Upper lobe of right lung (tissue), 1 donor: ENCODE results near the gene ABCB1. TPM values are rescaled to one million over a fixed set of nuclear protein-coding genes. Genes with fewer than 3 reads are reported as not detected.
A peak's percentile ranks its signal among the peaks of the same experiment; 100 is the strongest.

ENCODE experiments used
- ATAC-seq: fragments of 200-7000 bp; cut with Tn5 transposase; one replicate; pipeline ENCODE4 v1.9.1; 2020; ENCODE audit warnings: mild to moderate bottlenecking, moderate library complexity
- DNase-seq: peaks from one replicate; pipeline ENCODE4 v3.0.0-alpha.2; 2020
- H3K27ac ChIP-seq: fragments of 200-600 bp; one replicate; pipeline ENCODE4 v1.8.0; 2022
- H3K27me3 ChIP-seq: fragments of 200-600 bp; one replicate; pipeline ENCODE4 v1.8.0; 2022; ENCODE audit warnings: mild to moderate bottlenecking
- H3K36me3 ChIP-seq: fragments of 200-600 bp; one replicate; pipeline ENCODE4 v1.8.0; 2022
- H3K4me1 ChIP-seq: fragments of 200-600 bp; one replicate; pipeline ENCODE4 v1.8.0; 2022
- H3K4me3 ChIP-seq: fragments of 200-600 bp; one replicate; pipeline ENCODE4 v1.8.0; 2022; ENCODE audit warnings: mild to moderate bottlenecking
- H3K9me3 ChIP-seq: fragments of 200-600 bp; one replicate; pipeline ENCODE4 v1.8.0; 2022
- CTCF ChIP-seq: fragments of 200-600 bp; IDR thresholded peaks from one replicate; pipeline ENCODE4 v1.8.0; 2022; ENCODE audit warnings: antibody characterized with exemption
- intact Hi-C: fragments of 100-400 bp; cut with DNase I; formaldehyde crosslinking; loops from one replicate; pipeline ENCODE4 v1.11.0; 2022
- total RNA-seq: library from RNA; stranded (reverse); fragmentation: NEBNext Ultra II Directional; extraction: Animal tissue kit (Norgen Biotek cat#: 25700); gene quantifications from one replicate; pipeline ENCODE4 v1.2.1, GENCODE V29; 2021
- donor health status: DM: no; HTN: yes; CAD: no; lungs with severe emphysema.

The ABCB1 gene
- total RNA-seq, 1 donor from 2014 or later = 7.5 TPM

GRCh38 chr7:87506246-87507180 is 94.2 kb downstream of the ABCB1 start:
- ATAC-seq (no peak), DNase-seq (no peak)
- no peak overlapping the region for H3K4me3 ChIP-seq
- H3K4me1 ChIP-seq = no peaks in the 10 kb centered on the region
- no peaks in the 10 kb centered on the region for H3K36me3 ChIP-seq
- no peak overlapping the region for H3K27ac ChIP-seq
- no peaks in the 10 kb centered on the region for H3K27me3 ChIP-seq
- intact Hi-C loops = no loop called here
- TF ChIP-seq CTCF = peak; percentile 28
- no peaks in the 10 kb centered on the region for H3K9me3 ChIP-seq

- H3K9me3 ChIP-seq = no peaks in the 10 kb centered on the region
- H3K4me1 ChIP-seq = no peaks in the 10 kb centered on the region
- no peak overlapping the region for H3K27ac ChIP-seq
- no peak overlapping the region for H3K4me3 ChIP-seq
- intact Hi-C loops = no loop called here
- no peak for TF ChIP-seq CTCF
- H3K36me3 ChIP-seq = no peaks in the 10 kb centered on the region
- ATAC-seq = no peak
- H3K27me3 ChIP-seq = no peaks in the 10 kb centered on the region
- DNase-seq = no peak
Measured at GRCh38 chr7:87505557-87506245, 95.0 kb downstream of the ABCB1 start.

- TF ChIP-seq CTCF = no peak
- Histone ChIP-seq H3K27me3 (no peaks in the 10 kb centered on the region), H3K27ac (no peak overlapping the region), H3K9me3 (no peaks in the 10 kb centered on the region), H3K4me1 (no peaks in the 10 kb centered on the region), H3K4me3 (no peak overlapping the region), H3K36me3 (no peaks in the 10 kb centered on the region)
- intact Hi-C loops = no loop called here
- DNase-seq = no peak
- ATAC-seq = no peak
Measured at GRCh38 chr7:87505122-87505521, 95.6 kb downstream of the ABCB1 start.

GRCh38 chr7:87499494-87499893 is 101.2 kb downstream of the ABCB1 start:
- TF ChIP-seq CTCF = no peak
- H3K9me3 ChIP-seq = no peaks in the 10 kb centered on the region
- H3K36me3 ChIP-seq = no peaks in the 10 kb centered on the region
- no peaks in the 10 kb centered on the region for H3K27me3 ChIP-seq
- H3K4me1 ChIP-seq = no peaks in the 10 kb centered on the region
- intact Hi-C loops = no loop called here
- no peak for DNase-seq
- no peak for ATAC-seq
- H3K4me3 ChIP-seq = no peak overlapping the region
- H3K27ac ChIP-seq = no peak overlapping the region

GRCh38 chr7:87498893-87499292 is 101.8 kb downstream of the ABCB1 start:
- no peaks in the 10 kb centered on the region for H3K4me1 ChIP-seq
- intact Hi-C loops = no loop called here
- H3K27me3 ChIP-seq = no peaks in the 10 kb centered on the region
- no peaks in the 10 kb centered on the region for H3K36me3 ChIP-seq
- TF ChIP-seq CTCF = no peak
- no peak overlapping the region for H3K4me3 ChIP-seq
- H3K9me3 ChIP-seq = no peaks in the 10 kb centered on the region
- ATAC-seq (no peak), DNase-seq (no peak)
- no peak overlapping the region for H3K27ac ChIP-seq
